GM18873 (cell line): ENCODE measurements around the gene PRR12.

ENCODE experiments used
- ATAC-seq: cut with Tn5 transposase; IDR thresholded peaks from one replicate; pipeline ENCODE4 v1.9.1; 2021; ENCODE audit warnings: mild to moderate bottlenecking, moderate library complexity, moderate number of reproducible peaks; ENCODE audit not compliant: unreplicated experiment, low FRiP score

The PRR12 gene

DNA sequence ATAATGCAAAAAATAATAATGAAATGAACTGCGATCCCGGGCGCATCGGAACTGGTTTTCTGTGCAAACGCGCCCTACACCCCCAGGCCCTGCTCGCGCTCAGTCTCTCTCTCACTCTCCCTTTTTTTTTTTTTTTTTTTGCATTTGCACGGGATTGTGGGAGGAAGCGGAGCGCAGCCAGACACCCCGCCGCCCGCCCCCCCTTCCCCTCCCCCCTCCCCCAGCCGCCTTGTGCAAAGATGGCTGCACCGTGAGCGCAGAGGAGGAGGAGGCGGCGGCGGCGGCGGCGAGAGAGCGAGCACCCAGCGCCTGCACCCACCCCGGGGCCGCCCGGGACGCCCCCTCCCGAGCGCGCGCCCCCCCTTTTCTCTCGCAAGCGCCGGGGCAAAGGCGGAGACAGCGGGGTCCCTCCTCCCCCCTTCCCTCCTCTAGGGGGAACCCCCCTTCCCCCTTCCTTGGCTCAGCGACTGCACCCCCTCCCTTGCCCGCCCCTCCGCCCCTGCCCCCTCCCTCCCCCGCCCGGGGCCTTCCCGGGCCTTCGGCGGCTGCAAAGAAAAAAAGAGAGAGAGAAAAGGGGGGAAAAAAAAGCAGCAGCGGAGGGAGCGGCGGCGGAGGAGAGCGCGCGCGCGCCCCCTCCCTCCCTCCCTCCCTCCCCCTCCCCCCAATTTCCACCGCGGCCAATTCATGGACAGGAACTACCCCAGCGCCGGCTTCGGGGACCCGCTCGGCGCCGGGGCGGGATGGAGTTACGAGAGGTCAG, at the start of gene PRR12:
PRR12 (plus strand) TSS at position 212 of the 760 bp plus-strand sequence; CDS start at position 685, 473 bp downstream.
- no peak for ATAC-seq

GRCh38 chr19:49541914-49542313, 49.1 kb upstream of the PRR12 start:
- ATAC-seq, result no peak

GRCh38 chr19:49542446-49542845, 48.5 kb upstream of the PRR12 start:
- no peak for ATAC-seq

GRCh38 chr19:49543032-49543431, 48.0 kb upstream of the PRR12 start:
- no peak for ATAC-seq

DNA sequence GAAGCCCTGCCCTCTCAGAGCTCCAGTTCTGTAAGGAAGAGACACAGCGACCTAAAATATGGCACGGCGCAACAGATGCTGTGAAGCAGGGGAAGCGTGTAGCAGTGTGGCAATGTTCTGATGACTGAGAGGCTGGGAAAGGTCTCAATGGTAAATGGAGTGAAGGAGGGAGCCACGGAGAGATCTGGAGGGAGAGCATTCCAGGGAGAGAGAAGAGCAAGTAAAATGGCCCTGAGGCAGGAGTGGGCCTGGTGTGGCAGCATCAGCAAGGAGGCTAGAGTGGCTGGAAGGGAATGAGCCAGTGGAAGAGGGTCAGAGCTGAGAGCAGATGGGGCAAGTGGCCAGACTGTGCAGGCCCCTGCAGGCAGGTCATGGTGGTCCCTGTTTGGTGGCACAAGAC, 46.8 kb upstream of the PRR12 start:
- ATAC-seq, result no peak

DNA sequence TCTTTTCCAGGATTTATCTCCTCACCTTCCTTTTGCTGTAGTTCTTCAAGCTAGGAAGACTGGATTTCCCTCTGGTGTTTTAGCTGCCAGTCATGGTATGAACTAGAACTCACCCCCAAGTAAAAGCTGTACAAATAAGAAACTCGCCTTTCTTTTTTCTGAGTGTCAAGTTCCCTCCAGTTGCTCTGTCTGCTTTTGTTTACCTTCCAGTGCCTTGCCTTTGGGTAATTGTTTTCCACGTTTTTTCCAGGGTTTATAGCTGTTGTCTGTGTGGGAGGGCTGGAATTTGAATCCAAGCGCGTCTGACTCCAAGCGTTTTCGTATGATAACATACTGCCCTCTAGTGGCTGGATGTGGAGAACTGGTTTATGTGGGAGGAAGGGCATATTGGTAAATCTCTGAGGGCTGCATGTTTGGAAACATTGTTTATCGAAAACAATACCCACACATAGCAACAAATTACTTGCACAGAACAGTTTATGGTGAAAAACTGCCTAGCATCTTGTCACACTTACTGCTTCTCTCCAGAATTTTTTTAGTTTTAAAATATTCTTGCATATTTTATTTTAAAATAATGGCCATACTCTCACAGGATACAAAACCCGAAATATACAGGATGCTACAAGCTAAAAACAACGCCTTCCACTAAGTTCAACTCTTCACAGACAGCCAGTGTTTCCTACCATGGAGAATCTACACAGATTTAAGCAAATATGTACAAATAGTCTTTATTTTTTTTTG, 44.0 kb upstream of the PRR12 start:
- ATAC-seq, result no peak

GRCh38 chr19:49549045-49549444, 41.9 kb upstream of the PRR12 start:
- ATAC-seq, result no peak

DNA sequence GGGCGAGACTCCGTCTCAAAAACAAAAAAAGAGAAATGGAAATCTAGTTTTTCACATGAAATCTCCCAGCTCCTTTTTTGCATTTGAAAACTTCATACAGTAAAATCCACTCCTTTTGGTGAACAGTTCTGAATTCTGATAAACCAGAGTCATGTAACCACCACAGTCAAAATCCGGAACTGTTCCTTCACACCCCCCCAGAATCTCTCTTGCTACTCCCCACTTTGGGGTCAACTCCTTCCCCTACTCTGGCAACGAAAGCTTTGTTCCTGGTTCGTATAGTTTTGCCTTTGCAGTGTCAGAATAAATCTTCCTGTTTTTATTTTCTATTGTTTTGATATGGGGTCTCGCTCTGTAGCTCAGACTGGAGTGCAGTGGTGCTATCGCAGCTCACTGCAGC, 39.5 kb upstream of the PRR12 start:
- ATAC-seq, result no peak

DNA sequence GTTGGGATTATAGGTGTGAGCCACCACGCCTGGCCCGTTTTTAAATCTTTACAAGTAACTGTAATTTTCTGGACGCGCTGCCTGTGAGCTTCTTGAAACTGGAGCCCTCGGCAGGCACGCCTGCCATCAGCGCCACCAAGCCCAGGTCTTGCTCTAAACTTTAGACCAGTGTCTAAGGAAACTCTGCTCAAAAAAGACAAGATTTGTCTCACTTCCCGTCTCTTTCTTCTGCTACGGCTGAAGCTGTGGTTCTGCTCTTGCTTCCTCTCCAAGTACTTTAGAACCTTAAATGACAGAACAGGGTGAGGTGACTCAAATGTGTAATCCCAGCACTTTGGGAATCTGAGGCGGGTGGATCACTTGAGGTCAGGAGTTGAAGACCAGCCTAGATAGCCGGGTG, 38.2 kb upstream of the PRR12 start:
- ATAC-seq, result no peak

DNA sequence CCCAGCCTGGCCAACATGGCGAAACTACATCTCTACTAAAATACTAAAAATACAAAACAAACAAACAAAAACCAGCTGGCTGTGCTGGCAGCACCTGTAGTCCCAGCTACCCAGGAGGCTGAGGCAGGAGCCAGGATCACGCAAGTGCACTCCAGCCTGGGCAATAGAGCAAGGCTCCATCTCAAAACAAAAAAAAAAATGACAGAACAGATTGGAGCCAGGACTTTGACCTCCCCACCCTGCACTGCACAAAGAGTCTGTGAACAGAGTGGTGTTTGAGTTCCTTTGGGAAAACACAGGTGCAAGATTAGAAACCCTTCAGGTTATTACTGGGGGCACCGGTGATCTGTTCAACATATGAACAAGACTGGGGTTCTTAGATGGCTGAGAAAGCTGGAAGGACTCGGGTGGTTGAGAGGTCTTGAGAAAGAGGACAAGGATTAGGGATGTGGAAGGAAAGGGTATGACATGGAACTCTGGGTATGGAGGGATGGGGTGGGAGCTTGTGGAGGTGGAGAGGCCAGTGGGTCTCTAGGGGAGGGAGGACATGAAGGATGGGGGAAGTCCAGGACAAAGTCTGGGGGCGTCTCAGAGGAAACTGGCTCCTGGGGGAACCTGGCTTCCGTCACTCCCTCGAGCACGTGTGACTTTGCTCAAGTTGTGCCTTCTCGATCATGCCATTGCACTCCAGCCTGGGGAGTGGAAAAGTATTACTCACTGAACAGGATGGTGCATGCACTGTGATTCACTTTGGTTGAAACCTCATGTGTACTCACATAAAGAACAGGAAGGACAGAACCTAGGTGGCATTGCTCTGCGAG, 37.3 kb upstream of the PRR12 start:
- ATAC-seq, result no peak

GRCh38 chr19:49554701-49555181, 36.2 kb upstream of the PRR12 start:
- ATAC-seq, result no peak

DNA sequence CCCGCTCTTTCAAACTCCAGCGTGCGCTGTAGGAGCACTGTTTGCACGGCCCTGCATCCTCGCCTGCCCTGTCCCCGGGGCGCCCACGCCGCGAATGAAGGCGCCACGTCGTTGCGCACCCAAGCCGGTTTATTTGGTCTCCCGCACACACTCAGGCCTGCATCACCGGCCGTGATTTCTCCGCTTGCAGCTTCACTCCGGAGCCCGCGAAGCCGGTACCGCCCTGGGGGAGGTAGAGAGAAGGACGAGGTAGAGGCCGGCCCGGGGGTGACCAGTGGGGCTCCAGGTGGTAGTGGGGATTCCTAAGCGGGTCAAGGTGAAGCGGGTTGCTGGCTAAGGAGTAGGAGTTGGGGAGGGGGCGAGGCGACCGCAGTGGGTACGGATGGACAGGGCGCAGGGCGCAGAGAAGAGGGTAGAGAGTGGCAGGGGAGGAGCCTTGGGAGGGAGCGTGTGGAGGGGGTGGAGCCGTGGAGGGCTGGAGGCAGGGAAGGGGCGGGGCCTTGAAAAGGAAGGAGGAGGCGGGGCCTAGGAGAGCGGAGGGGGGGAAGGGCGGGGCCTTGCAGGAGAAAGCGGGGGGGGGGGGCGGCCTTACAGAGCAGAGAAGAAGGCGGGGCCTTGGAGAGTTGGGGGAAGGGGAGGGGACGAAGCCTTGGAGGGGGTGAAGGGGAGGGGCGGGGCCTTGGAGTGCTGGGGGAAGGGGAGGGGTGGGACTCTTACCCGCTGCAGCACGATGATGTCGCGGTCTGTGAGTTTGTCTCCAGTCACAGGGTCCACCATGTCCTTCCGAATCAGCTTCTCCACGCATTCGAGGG, 35.2 kb upstream of the PRR12 start:
- no peak for ATAC-seq

- ATAC-seq, result no peak
Observed at GRCh38 chr19:49556412-49557398, 34.3 kb upstream of the PRR12 start.

DNA sequence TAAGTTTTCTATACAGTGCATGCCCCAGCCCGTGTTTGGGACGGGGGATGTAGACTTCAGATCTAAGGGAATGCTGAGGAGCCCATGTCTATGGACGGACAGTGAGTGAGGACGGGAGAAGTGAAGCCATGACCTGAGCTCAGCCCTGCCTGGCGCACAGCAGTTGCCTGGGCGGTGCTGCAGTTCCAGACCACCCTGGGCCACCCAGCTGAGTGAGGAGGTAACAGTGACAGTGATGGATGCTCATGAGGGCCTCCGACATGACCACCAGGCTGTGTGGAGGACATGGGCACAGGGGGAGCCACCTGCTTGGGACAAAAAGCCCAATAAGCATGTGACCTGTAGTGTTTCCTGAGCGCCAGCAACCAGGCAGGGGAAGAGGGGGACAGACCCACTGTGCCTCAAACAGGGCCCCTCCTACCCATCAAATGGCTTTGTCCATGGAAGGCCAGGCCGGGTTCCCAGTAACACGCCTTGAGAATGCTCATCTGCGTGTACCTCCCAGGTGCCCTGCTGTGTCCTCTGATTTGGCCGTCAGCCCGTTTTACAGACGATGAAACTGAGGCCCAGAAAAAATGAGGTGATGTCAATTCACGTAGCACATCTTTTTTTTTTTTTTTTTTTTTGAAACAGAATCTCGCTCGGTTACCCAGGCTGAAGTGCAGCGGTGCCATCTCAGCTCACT, 33.2 kb upstream of the PRR12 start:
- ATAC-seq, result no peak

- no peak for ATAC-seq
Observed at GRCh38 chr19:49558591-49558990, 32.4 kb upstream of the PRR12 start.

DNA sequence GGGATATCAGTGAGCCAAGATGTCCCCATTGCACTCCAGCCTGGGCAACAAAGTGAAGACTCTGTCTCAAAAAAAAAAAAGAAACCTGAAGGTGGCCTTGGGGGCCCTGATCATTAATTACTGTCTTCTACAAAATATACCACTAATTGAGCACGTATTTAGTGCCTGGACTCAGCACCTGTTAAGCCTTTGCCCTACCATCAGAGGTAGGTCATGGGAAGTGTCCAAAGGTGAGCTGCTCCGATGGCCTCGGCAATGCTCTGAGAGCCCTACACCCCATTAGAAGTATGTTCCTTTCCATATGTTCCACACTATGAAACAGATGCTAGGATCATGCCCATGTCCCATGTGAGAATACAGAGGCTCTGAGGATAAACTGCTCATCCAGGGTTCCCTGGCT, 31.5 kb upstream of the PRR12 start:
- ATAC-seq, result no peak

DNA sequence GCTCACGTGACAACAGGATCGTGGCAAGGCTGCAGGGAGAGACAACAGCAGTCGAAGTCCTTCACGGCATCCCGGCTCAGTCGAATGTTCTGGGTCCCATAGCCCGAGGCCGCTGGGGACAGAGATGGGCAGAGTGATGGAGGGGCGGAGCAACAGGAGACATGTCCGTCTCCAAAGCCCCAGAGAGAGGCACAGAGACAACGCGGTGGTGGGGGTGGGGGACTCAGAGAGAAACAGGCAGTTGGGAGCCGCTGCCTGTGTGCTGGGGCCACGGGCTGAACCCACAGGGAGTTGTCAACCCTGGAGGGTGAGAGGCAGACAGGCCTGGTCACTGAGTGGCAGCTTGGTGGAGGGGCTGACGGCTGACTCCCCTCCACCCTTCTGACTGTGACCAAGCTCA, 31.1 kb upstream of the PRR12 start:
- ATAC-seq, result no peak

DNA sequence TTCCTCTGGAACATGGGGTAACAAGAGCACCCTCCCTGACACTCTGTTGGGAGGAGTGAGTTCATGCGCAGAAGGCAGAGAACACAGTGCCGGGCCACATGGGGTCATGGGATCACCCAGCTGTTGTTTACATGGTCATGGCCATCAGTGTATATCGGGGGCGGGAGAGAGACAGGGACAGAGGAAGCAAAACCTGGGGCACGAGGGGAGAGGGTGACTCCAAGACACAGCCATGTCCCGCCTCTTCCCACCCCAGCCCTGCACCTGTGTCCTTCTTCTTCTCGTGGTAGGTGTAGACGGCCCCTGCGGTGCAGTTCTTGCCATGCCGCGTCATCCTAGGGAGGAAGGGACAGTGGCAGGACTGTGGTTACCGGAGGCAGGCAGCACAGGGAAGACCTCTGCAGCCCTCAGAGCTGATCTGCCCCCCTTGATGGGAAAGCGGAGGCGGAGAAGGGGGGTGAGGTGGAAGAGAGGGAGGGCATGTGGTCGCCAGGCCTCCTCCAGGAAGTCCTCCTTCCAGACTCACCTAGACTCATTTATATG, 30.6 kb upstream of the PRR12 start:
- no peak for ATAC-seq
